RPMI7951 (cell line): ENCODE data around the gene DLG2. TPM values are rescaled to one million over a fixed set of nuclear protein-coding genes. Genes with fewer than 3 reads are reported as not detected.

Source experiments
- DNase-seq: peaks from one replicate; pipeline ENCODE4 v3.0.0-alpha.2; 2012; ENCODE audit warnings: low read depth
- total RNA-seq: library from RNA; depleted of rRNA; stranded (reverse); fragments of >200 nt; shearing (Covaris generic); gene quantifications from 2 replicates; pipeline ENCODE4 v1.2.3, GENCODE V29; 2014

Gene DLG2
- total RNA-seq, 1 experiment from 2014 or later: 0.36 TPM

GRCh38 chr11:83727251-83727650 is 1899.9 kb downstream of the DLG2 start:
- no peak for DNase-seq

GRCh38 chr11:83726316-83726715 is 1900.8 kb downstream of the DLG2 start:
- DNase-seq: no peak

- DNase-seq: no peak
Observed at GRCh38 chr11:83725728-83726127, 1901.4 kb downstream of the DLG2 start.

GRCh38 chr11:83725269-83725560 is 1901.9 kb downstream of the DLG2 start:
- no peak for DNase-seq

- peak; percentile 48 for DNase-seq
Observed at GRCh38 chr11:83723999-83724398, 1903.1 kb downstream of the DLG2 start.

- DNase-seq: no peak
Observed at GRCh38 chr11:83722392-83723119, 1904.6 kb downstream of the DLG2 start.

GRCh38 chr11:83721263-83721662 is 1905.9 kb downstream of the DLG2 start:
- DNase-seq: no peak

- no peak for DNase-seq
Observed at GRCh38 chr11:83720675-83721074, 1906.5 kb downstream of the DLG2 start.

- no peak for DNase-seq
Observed at GRCh38 chr11:83717537-83717936, 1909.6 kb downstream of the DLG2 start.

GRCh38 chr11:83715927-83716535 is 1911.1 kb downstream of the DLG2 start:
- DNase-seq: no peak

- no peak for DNase-seq
Observed at GRCh38 chr11:83713708-83714107, 1913.4 kb downstream of the DLG2 start.

GRCh38 chr11:83711106-83711527 is 1916.0 kb downstream of the DLG2 start:
- DNase-seq: no peak

- no peak for DNase-seq
Observed at GRCh38 chr11:83709434-83709833, 1917.7 kb downstream of the DLG2 start.

GRCh38 chr11:83706566-83706965 is 1920.6 kb downstream of the DLG2 start:
- no peak for DNase-seq

GRCh38 chr11:83702796-83703195 is 1924.3 kb downstream of the DLG2 start:
- no peak for DNase-seq

GRCh38 chr11:83697518-83697917 is 1929.6 kb downstream of the DLG2 start:
- no peak for DNase-seq

- no peak for DNase-seq
Observed at GRCh38 chr11:83695046-83695445, 1932.1 kb downstream of the DLG2 start.

GRCh38 chr11:83694191-83694910 is 1932.8 kb downstream of the DLG2 start:
- DNase-seq: no peak

GRCh38 chr11:83693306-83693992 is 1933.7 kb downstream of the DLG2 start:
- DNase-seq: no peak

- DNase-seq: no peak
Observed at GRCh38 chr11:83692675-83693074, 1934.5 kb downstream of the DLG2 start.

GRCh38 chr11:83691451-83691950 is 1935.6 kb downstream of the DLG2 start:
- no peak for DNase-seq

GRCh38 chr11:83689144-83689780 is 1937.9 kb downstream of the DLG2 start:
- no peak for DNase-seq
